A549 treated with DMSO at 1 μM for 4 hours (cell line): ENCODE results near the gene ZNF606. TPM values are rescaled to one million over a fixed set of nuclear protein-coding genes. Genes with fewer than 3 reads are reported as not detected.

Experiments used
- total RNA-seq: library from RNA; stranded (reverse); fragments of 200-300 nt; extraction: Qiagen RNA extraction; gene quantifications from 5 replicates; pipeline ENCODE4 v1.2.3, GENCODE V29; 2022; ENCODE audit warnings: low read depth

The ZNF606 gene
- 1.8 to 3.2 TPM (median 2.7 TPM) in 5 replicates for total RNA-seq

DNA sequence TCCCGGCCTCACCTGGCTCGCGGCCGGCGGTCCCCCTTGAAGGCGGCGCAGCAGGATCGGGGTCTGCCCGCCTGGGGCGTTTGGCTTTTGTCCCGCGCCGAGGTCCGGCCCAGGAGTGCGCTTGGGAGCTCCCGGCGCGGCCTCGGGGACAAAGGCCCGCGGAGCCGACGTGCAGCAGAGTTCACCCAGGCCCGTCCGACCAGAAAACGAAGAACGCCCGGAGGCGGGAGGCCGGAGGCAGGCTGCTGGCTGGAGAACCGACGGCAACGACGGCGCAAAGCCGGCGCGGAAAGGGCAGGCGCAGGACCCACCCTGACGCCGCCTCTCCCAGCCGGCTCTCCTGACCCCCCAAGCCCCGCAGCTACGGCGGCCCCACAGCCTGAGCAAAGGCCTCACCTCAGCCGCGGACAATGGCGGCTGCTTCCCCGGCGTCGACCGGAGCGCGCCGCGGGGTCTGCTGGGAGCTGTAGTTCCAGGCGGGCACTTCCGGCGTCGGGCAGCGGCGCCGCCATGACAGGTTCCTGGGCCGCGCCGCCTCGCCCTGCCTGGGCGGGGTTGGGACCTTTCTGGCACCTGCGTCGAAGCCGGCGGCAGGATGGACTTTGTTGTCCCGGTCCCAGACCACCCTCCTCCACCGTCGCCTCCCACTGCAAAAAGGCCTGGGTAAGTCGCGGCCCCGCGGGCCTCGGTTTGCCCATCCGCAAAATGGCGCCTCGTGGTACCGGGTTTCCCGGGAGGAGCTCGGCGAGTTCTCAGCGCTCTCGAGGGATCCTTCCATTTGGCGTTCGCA, at the start of gene ZNF606:
ZNF606 (minus strand) TSS at position 437 of the 790 bp plus-strand sequence. CDS start 1,501 bp downstream, outside the sequence.

DNA sequence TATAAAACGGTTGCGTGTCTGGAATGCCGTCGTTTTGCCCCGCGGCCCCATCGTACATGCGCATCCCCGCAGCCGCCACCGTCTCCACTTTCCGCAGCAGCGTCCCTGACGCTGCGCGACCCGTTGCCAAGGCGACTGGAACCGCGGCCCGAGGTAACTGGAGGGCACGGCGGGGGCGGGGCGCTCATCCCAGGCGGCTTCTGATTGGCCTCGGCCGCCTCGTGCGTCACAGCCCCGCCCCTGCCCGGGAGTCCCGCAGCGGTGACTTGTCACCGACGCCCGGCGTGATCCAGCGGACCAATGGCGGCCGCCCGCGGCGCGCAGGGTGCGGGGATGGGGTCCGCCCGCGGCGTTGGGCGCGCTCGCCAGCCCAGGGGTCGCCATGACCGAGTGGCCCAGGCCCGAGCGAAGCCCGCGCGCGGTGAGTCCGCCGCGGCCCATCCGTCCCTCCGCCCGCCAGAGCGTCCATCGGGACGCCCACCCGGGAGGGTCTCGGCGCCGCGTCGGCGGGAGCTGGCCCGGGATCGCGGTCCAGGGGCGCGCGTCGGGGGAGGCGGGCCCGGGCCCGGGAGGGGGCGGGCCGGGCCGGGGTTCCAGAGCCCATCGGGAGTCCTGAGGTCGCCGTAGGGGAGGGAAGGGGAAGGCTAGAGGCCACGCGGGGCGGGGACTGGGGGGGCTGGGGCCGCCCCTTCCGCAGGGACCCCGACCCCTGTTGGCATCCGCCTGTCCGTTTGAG, 31.3 kb upstream of the ZNF606 start, which contains the start of gene ZSCAN1:
ZSCAN1 (plus strand) TSS at position 285 of the 736 bp plus-strand sequence. CDS start 3,812 bp downstream, outside the sequence.

GRCh38 chr19:57974434-57974833, 28.2 kb downstream of the ZNF606 start, which contains the start of gene C19orf18:
C19orf18 (minus strand) TSS chr19:57974534; CDS start chr19:57974432, 102 bp downstream.

GRCh38 chr19:57947419-57948134, 55.0 kb downstream of the ZNF606 start, which contains the start of gene ZNF256:
ZNF256 (minus strand) TSS chr19:57947706; CDS start chr19:57947474, 232 bp downstream.

GRCh38 chr19:57934820-57935665, 67.6 kb downstream of the ZNF606 start, which contains the start of gene ZNF418:
ZNF418 (minus strand) TSS chr19:57935402; CDS start chr19:57933822, 1,580 bp downstream.

Other genes with a start within 250 kb of the ZNF606 start
- gene ZNF586, start 233.1 kb downstream of the ZNF606 start, total RNA-seq: 6.4 to 7.9 TPM (median 7.0 TPM) in 5 replicates
- gene ZNF552, start 187.9 kb downstream of the ZNF606 start, total RNA-seq: 4.6 to 6.1 TPM (median 5.6 TPM) in 5 replicates
- 8.9 to 10.8 TPM (median 9.7 TPM) in 5 replicates for gene ZNF587B, start 172.5 kb downstream of the ZNF606 start, total RNA-seq
- 6.2 to 8.4 TPM (median 8.1 TPM) in 5 replicates for gene ZNF587, start 153.0 kb downstream of the ZNF606 start, total RNA-seq
- 1.7 to 2.6 TPM (median 2.0 TPM) in 5 replicates for gene ZNF814, start 113.8 kb downstream of the ZNF606 start, total RNA-seq
- gene ZNF417, start 86.2 kb downstream of the ZNF606 start, total RNA-seq: 3.4 to 5.0 TPM (median 3.9 TPM) in 5 replicates
- gene ZNF418, start 67.4 kb downstream of the ZNF606 start, total RNA-seq: 1.0 to 1.7 TPM (median 1.3 TPM) in 5 replicates
- gene ZNF256, start 55.1 kb downstream of the ZNF606 start, total RNA-seq: 1.1 to 1.4 TPM (median 1.2 TPM) in 5 replicates
- gene C19orf18, start 28.3 kb downstream of the ZNF606 start, total RNA-seq: not detected in 5 replicates
- gene ZSCAN1, start 31.2 kb upstream of the ZNF606 start, total RNA-seq: not detected in 5 replicates
- 0.04 TPM in 1 of 5 replicates, not detected in the others for gene ZNF135, start 56.5 kb upstream of the ZNF606 start, total RNA-seq
- gene ZSCAN18, start 95.4 kb upstream of the ZNF606 start, total RNA-seq: 2.1 to 3.0 TPM (median 2.5 TPM) in 5 replicates
- gene ZNF329, start 148.0 kb upstream of the ZNF606 start, total RNA-seq: 2.9 to 3.3 TPM (median 3.1 TPM) in 5 replicates
- gene ZNF274, start 180.2 kb upstream of the ZNF606 start, total RNA-seq: 14.5 to 16.5 TPM (median 15.7 TPM) in 5 replicates
- gene ZNF544, start 226.1 kb upstream of the ZNF606 start, total RNA-seq: 11.6 to 24.4 TPM (median 19.0 TPM) in 5 replicates